Esophagus muscularis mucosa (tissue), 4 donors: Measurements from ENCODE around the gene CTNNA2. TPM values are rescaled to one million over a fixed set of nuclear protein-coding genes. Genes with fewer than 3 reads are reported as not detected.

Experiments used
- DNase-seq: peaks from one replicate; pipeline ENCODE4 v3.0.0-alpha.2; 2017; ENCODE audit errors: extremely low spot score
- H3K27ac ChIP-seq, 4 donors: fragments of 200-600 bp; sonication (generic); replicated peaks in 1 of 4; 1 replicate in 3 of 4; 2 replicates in 1 of 4; pipeline ENCODE4 v1.5.1; 2016 to 2019; ENCODE audit warnings: mild to moderate bottlenecking in 1 of 4
- H3K27me3 ChIP-seq, 4 donors: fragments of 200-600 bp; sonication (generic); one replicate each; pipeline versions ENCODE4 v1.5.1 to v1.6.0; 2016 to 2019
- H3K36me3 ChIP-seq, 4 donors: fragments of 200-600 bp; sonication (generic); one replicate each; pipeline ENCODE4 v1.5.1; 2016 to 2019
- H3K4me1 ChIP-seq, 4 donors: fragments of 200-600 bp; sonication (generic); one replicate each; pipeline ENCODE4 v1.5.1; 2016 to 2019
- H3K4me3 ChIP-seq, 4 donors: fragments of 200-600 bp; sonication (generic); 1 replicate in 2 of 4; 2 replicates in 2 of 4; pipeline ENCODE4 v1.5.1; 2016 to 2019; ENCODE audit warnings: mild to moderate bottlenecking in 4 of 4, moderate library complexity in 1 of 4
- H3K9me3 ChIP-seq, 4 donors: fragments of 200-600 bp; sonication (generic); 1 replicate in 3 of 4; 2 replicates in 1 of 4; pipeline ENCODE4 v1.5.1; 2016 to 2019
- EP300 ChIP-seq: sonication (generic); formaldehyde crosslinking; IDR thresholded peaks from one replicate; pipeline ENCODE4 v1.6.1; 2017; ENCODE audit warnings: antibody characterized with exemption
- POLR2A ChIP-seq: fragments of 450-650 bp; IDR thresholded peaks from one replicate; pipeline ENCODE4 v1.6.1; 2017; ENCODE audit warnings: antibody characterized with exemption, moderate library complexity, mild to moderate bottlenecking, low read depth
- POLR2AphosphoS5 ChIP-seq, 2 donors: sonication (generic); formaldehyde crosslinking; IDR thresholded peaks; one replicate each; pipeline ENCODE4 v1.6.1; 2017; ENCODE audit warnings: antibody characterized with exemption in 2 of 2
- WGBS: methylation state at CpG from one replicate; pipeline ENCODE4 v1.1.5; 2018; 5-methylcytosine and 5-hydroxymethylcytosine counted together
- intact Hi-C: fragments of 100-400 bp; cut with DNase I; formaldehyde crosslinking; loops from one replicate; pipeline ENCODE4 v1.15.1; 2023
- total RNA-seq, 4 donors: library from RNA; depleted of rRNA; stranded (reverse); fragments of >200 nt; gene quantifications; one replicate each; pipeline versions ENCODE4 v1.1.0 to v1.2.1, GENCODE V29; 2016
- TF ChIP-seq, protein P1 (sequence below), 3 experiments: fragments of 200-600 bp in 2 of 3; fragments of 450-650 bp in 1 of 3; sonication (generic) in 2 of 3; IDR thresholded peaks; one replicate each; pipeline ENCODE4 v1.5.1; 2017 to 2019; ENCODE audit warnings: antibody characterized with exemption in 3 of 3, mild to moderate bottlenecking in 2 of 3, moderate library complexity in 1 of 3

Gene CTNNA2
- total RNA-seq, 4 donors from 2014 or later: 0.42 to 2.5 (median 1.1) TPM

GRCh38 chr2:79793006-79793405 lies 280.2 kb downstream of the CTNNA2 start:
- intact Hi-C loops: no loop called here
- 93% methylated on average over 3 of the region's 3 CpGs for WGBS
- no peaks in the 10 kb centered on the region for H3K27me3 ChIP-seq
- no peak for DNase-seq
- H3K9me3 ChIP-seq: no peaks in the 10 kb centered on the region
- TF ChIP-seq EP300: no peak
- no peak for TF ChIP-seq POLR2AphosphoS5 (IDR thresholded peaks at IDR 0.05)
- TF ChIP-seq POLR2A: no peak
- TF ChIP-seq, protein P1, sequence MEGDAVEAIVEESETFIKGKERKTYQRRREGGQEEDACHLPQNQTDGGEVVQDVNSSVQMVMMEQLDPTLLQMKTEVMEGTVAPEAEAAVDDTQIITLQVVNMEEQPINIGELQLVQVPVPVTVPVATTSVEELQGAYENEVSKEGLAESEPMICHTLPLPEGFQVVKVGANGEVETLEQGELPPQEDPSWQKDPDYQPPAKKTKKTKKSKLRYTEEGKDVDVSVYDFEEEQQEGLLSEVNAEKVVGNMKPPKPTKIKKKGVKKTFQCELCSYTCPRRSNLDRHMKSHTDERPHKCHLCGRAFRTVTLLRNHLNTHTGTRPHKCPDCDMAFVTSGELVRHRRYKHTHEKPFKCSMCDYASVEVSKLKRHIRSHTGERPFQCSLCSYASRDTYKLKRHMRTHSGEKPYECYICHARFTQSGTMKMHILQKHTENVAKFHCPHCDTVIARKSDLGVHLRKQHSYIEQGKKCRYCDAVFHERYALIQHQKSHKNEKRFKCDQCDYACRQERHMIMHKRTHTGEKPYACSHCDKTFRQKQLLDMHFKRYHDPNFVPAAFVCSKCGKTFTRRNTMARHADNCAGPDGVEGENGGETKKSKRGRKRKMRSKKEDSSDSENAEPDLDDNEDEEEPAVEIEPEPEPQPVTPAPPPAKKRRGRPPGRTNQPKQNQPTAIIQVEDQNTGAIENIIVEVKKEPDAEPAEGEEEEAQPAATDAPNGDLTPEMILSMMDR (IDR thresholded peaks at IDR 0.05): no peak
- no peaks in the 10 kb centered on the region for H3K4me1 ChIP-seq
- H3K36me3 ChIP-seq: no peaks in the 10 kb centered on the region
- H3K4me3 ChIP-seq: no peak overlapping the region
- H3K27ac ChIP-seq: no peak overlapping the region

DNA sequence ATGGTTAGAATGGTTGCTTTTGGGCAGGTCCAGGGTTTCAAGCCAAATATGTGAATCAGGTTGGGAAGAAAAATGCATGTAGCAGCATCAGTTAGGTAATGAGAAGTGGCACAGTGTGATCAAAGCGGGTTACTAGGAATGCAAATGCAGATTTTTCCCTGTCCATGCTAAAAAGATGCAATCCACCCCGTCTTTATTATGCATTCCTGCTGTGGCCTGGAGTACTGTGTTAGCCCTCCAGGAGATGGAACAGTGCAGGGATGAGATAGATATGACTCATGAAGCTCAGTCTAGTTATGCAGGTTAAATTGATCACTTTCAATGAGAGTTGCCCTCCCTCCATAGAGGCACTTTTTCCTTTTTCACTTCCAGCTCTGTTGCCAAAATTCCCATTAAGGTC lies 283.8 kb downstream of the CTNNA2 start:
- no peak for TF ChIP-seq EP300
- TF ChIP-seq POLR2A: no peak
- TF ChIP-seq POLR2AphosphoS5 (IDR thresholded peaks at IDR 0.05): no peak
- TF ChIP-seq, protein P1 (IDR thresholded peaks at IDR 0.05): no peak
- no peak for DNase-seq
- no peaks in the 10 kb centered on the region for H3K27me3 ChIP-seq
- WGBS: 92% methylated on average over 2 of the region's 2 CpGs
- no peaks in the 10 kb centered on the region for H3K9me3 ChIP-seq
- H3K36me3 ChIP-seq: no peaks in the 10 kb centered on the region
- H3K4me1 ChIP-seq: no peaks in the 10 kb centered on the region
- intact Hi-C loops: no loop called here
- no peak overlapping the region for H3K4me3 ChIP-seq
- H3K27ac ChIP-seq: no peak overlapping the region

GRCh38 chr2:79798776-79799175 lies 285.9 kb downstream of the CTNNA2 start:
- no peaks in the 10 kb centered on the region for H3K36me3 ChIP-seq
- no peak for TF ChIP-seq EP300
- no peak for TF ChIP-seq POLR2AphosphoS5 (IDR thresholded peaks at IDR 0.05)
- no peak for TF ChIP-seq POLR2A
- TF ChIP-seq, protein P1 (IDR thresholded peaks at IDR 0.05): no peak
- H3K4me1 ChIP-seq: no peaks in the 10 kb centered on the region
- H3K9me3 ChIP-seq: no peaks in the 10 kb centered on the region
- H3K27me3 ChIP-seq: no peaks in the 10 kb centered on the region
- 80% methylated on average over 3 of the region's 3 CpGs for WGBS
- H3K4me3 ChIP-seq: no peak overlapping the region
- intact Hi-C loops: no loop called here
- DNase-seq: no peak
- no peak overlapping the region for H3K27ac ChIP-seq

DNA sequence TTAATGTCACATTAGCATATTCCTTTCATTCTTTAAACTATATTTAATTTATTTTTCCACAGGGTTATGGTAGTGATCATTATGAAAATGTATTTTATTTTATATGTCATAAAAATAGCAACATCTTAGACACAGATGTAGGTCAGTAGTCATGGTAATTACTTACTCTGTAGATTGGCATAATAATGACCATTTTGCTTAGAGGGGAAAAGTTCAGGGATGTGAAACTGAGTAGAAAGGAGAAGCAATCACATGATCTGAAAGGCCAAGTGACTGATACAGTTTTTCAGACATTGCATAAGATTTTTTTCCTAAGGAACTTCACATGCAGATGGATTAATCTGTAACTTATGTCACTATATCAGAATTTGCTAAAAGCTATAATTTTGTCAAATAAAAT lies 286.9 kb downstream of the CTNNA2 start:
- DNase-seq: no peak
- intact Hi-C loops: no loop called here
- no peak for TF ChIP-seq POLR2AphosphoS5 (IDR thresholded peaks at IDR 0.05)
- no peak for TF ChIP-seq EP300
- TF ChIP-seq POLR2A: no peak
- TF ChIP-seq, protein P1 (IDR thresholded peaks at IDR 0.05): no peak

GRCh38 chr2:79801082-79801481 lies 288.2 kb downstream of the CTNNA2 start:
- no peak for DNase-seq
- TF ChIP-seq POLR2AphosphoS5 (IDR thresholded peaks at IDR 0.05): no peak
- TF ChIP-seq, protein P1 (IDR thresholded peaks at IDR 0.05): no peak
- no peak for TF ChIP-seq EP300
- no peak for TF ChIP-seq POLR2A
- H3K27ac ChIP-seq: no peak overlapping the region
- intact Hi-C loops: no loop called here
- H3K4me1 ChIP-seq: no peaks in the 10 kb centered on the region
- H3K9me3 ChIP-seq: no peaks in the 10 kb centered on the region
- no peak overlapping the region for H3K4me3 ChIP-seq
- H3K36me3 ChIP-seq: no peaks in the 10 kb centered on the region
- 63% methylated on average over 3 of the region's 3 CpGs for WGBS
- no peaks in the 10 kb centered on the region for H3K27me3 ChIP-seq

More for the DNA sequence above, 286.9 kb downstream of the CTNNA2 start:
- Histone ChIP-seq H3K27me3 (no peaks in the 10 kb centered on the region), H3K9me3 (no peaks in the 10 kb centered on the region), H3K4me3 (no peak overlapping the region), H3K4me1 (no peaks in the 10 kb centered on the region), H3K36me3 (no peaks in the 10 kb centered on the region), H3K27ac (no peak overlapping the region)
